ENCODE results near the gene GALM.

The GALM gene

GRCh38 chr2:38740851-38741731, 75.2 kb downstream of the GALM start:
- H3K4me3 ChIP-seq (ENCODE audit: low read depth, low read length), result no peak overlapping the region
- TF ChIP-seq CTCF (IDR thresholded peaks at IDR 0.05; ENCODE audit: low read depth, low read length, missing control alignments), result peak; percentile 23
- no peak for DNase-seq (ENCODE audit: low read depth)

- DNase-seq (ENCODE audit: low read depth), result no peak
- no peak for TF ChIP-seq CTCF (IDR thresholded peaks at IDR 0.05; ENCODE audit: low read depth, low read length, missing control alignments)
- no peak overlapping the region for H3K4me3 ChIP-seq (ENCODE audit: low read depth, low read length)
Observed at GRCh38 chr2:38742797-38743559, 77.1 kb downstream of the GALM start.

GRCh38 chr2:38743672-38744398, 77.9 kb downstream of the GALM start:
- no peak for TF ChIP-seq CTCF (IDR thresholded peaks at IDR 0.05; ENCODE audit: low read depth, low read length, missing control alignments)
- DNase-seq (ENCODE audit: low read depth), result no peak
- no peak overlapping the region for H3K4me3 ChIP-seq (ENCODE audit: low read depth, low read length)

- H3K4me3 ChIP-seq (ENCODE audit: low read depth, low read length), result no peak overlapping the region
- TF ChIP-seq CTCF (IDR thresholded peaks at IDR 0.05; ENCODE audit: low read depth, low read length, missing control alignments), result no peak
- no peak for DNase-seq (ENCODE audit: low read depth)
Observed at GRCh38 chr2:38744399-38744780, 78.5 kb downstream of the GALM start.

GRCh38 chr2:38745267-38745666, 79.4 kb downstream of the GALM start:
- no peak for TF ChIP-seq CTCF (IDR thresholded peaks at IDR 0.05; ENCODE audit: low read depth, low read length, missing control alignments)
- DNase-seq (ENCODE audit: low read depth), result no peak

GRCh38 chr2:38747007-38747424, 81.1 kb downstream of the GALM start:
- H3K4me3 ChIP-seq (ENCODE audit: low read depth, low read length), result no peak overlapping the region
- no peak for TF ChIP-seq CTCF (IDR thresholded peaks at IDR 0.05; ENCODE audit: low read depth, low read length, missing control alignments)
- no peak for DNase-seq (ENCODE audit: low read depth)

More at GRCh38 chr2:38745267-38745666, 79.4 kb downstream of the GALM start:
- H3K4me3 ChIP-seq (ENCODE audit: low read depth, low read length), result no peak overlapping the region
